Mononuclear cell (primary cell): Measurements from ENCODE around the gene HBP1. TPM values are rescaled to one million over a fixed set of nuclear protein-coding genes. Genes with fewer than 3 reads are reported as not detected.

Experiments used
- H3K27me3 ChIP-seq: 2 replicates; pipeline ENCODE4 v1.6.0; 2011; ENCODE audit warnings: low read length, control low read depth; ENCODE audit not compliant: insufficient read depth
- H3K4me1 ChIP-seq: 2 replicates; pipeline ENCODE4 v1.5.1; 2011; ENCODE audit warnings: mild to moderate bottlenecking, low read length, control low read depth; ENCODE audit not compliant: insufficient read depth
- H3K4me3 ChIP-seq: 2 replicates; pipeline ENCODE4 v1.5.1; 2011; ENCODE audit warnings: mild to moderate bottlenecking, low read length, moderate library complexity
- H3K9me3 ChIP-seq: 2 replicates; pipeline ENCODE4 v1.5.1; 2011; ENCODE audit warnings: low read depth, mild to moderate bottlenecking, control low read depth, low read length
- total RNA-seq: library from RNA; depleted of rRNA; stranded (reverse); fragments of >200 nt; gene quantifications from one replicate; pipeline ENCODE4 v1.2.3, GENCODE V29; 2012

The HBP1 gene
- total RNA-seq, 1 donor = 403 TPM

GRCh38 chr7:107186240-107186639 lies 17.4 kb downstream of the HBP1 start:
- Histone ChIP-seq H3K4me1 (no peaks in the 10 kb centered on the region), H3K27me3 (no peaks in the 10 kb centered on the region), H3K9me3 (no peaks in the 10 kb centered on the region), H3K4me3 (no peak overlapping the region)

- H3K4me3 ChIP-seq = no peak overlapping the region
- H3K4me1 ChIP-seq = no peaks in the 10 kb centered on the region
- H3K9me3 ChIP-seq = no peaks in the 10 kb centered on the region
- no peaks in the 10 kb centered on the region for H3K27me3 ChIP-seq
These were observed 19.0 kb downstream of the HBP1 start for GRCh38 chr7:107187774-107188173.

GRCh38 chr7:107190090-107190489 lies 21.3 kb downstream of the HBP1 start:
- no peaks in the 10 kb centered on the region for H3K9me3 ChIP-seq
- H3K27me3 ChIP-seq = no peaks in the 10 kb centered on the region
- no peaks in the 10 kb centered on the region for H3K4me1 ChIP-seq
- H3K4me3 ChIP-seq = no peak overlapping the region

GRCh38 chr7:107194052-107194451 lies 25.2 kb downstream of the HBP1 start:
- Histone ChIP-seq H3K9me3 (no peaks in the 10 kb centered on the region), H3K27me3 (no peaks in the 10 kb centered on the region), H3K4me3 (no peak overlapping the region), H3K4me1 (no peaks in the 10 kb centered on the region)

GRCh38 chr7:107196834-107197610 lies 28.2 kb downstream of the HBP1 start:
- Histone ChIP-seq H3K4me3 (no peak overlapping the region), H3K9me3 (no peaks in the 10 kb centered on the region), H3K27me3 (no peaks in the 10 kb centered on the region), H3K4me1 (no peaks in the 10 kb centered on the region)

GRCh38 chr7:107201795-107202450 lies 33.1 kb downstream of the HBP1 start:
- Histone ChIP-seq H3K27me3 (no peaks in the 10 kb centered on the region), H3K4me1 (no peaks in the 10 kb centered on the region), H3K9me3 (no peaks in the 10 kb centered on the region), H3K4me3 (no peak overlapping the region)

GRCh38 chr7:107203607-107204006 lies 34.8 kb downstream of the HBP1 start:
- no peak overlapping the region for H3K4me3 ChIP-seq
- H3K9me3 ChIP-seq = no peaks in the 10 kb centered on the region
- no peaks in the 10 kb centered on the region for H3K4me1 ChIP-seq

GRCh38 chr7:107206136-107206535 lies 37.3 kb downstream of the HBP1 start:
- H3K27me3 ChIP-seq = no peaks in the 10 kb centered on the region
- H3K4me1 ChIP-seq = no peaks in the 10 kb centered on the region
- no peak overlapping the region for H3K4me3 ChIP-seq

More at GRCh38 chr7:107203607-107204006, 34.8 kb downstream of the HBP1 start:
- H3K27me3 ChIP-seq = no peaks in the 10 kb centered on the region

GRCh38 chr7:107206706-107207105 lies 37.9 kb downstream of the HBP1 start:
- no peaks in the 10 kb centered on the region for H3K27me3 ChIP-seq
- no peaks in the 10 kb centered on the region for H3K9me3 ChIP-seq
- no peak overlapping the region for H3K4me3 ChIP-seq
- H3K4me1 ChIP-seq = no peaks in the 10 kb centered on the region

More at GRCh38 chr7:107206136-107206535, 37.3 kb downstream of the HBP1 start:
- H3K9me3 ChIP-seq = no peaks in the 10 kb centered on the region

GRCh38 chr7:107207459-107207858 lies 38.7 kb downstream of the HBP1 start:
- Histone ChIP-seq H3K9me3 (no peaks in the 10 kb centered on the region), H3K4me3 (no peak overlapping the region), H3K4me1 (no peaks in the 10 kb centered on the region)

GRCh38 chr7:107208024-107208521 lies 39.3 kb downstream of the HBP1 start:
- Histone ChIP-seq H3K4me1 (no peaks in the 10 kb centered on the region), H3K9me3 (no peaks in the 10 kb centered on the region), H3K27me3 (no peaks in the 10 kb centered on the region), H3K4me3 (no peak overlapping the region)

More at GRCh38 chr7:107207459-107207858, 38.7 kb downstream of the HBP1 start:
- H3K27me3 ChIP-seq = no peaks in the 10 kb centered on the region

GRCh38 chr7:107208563-107208962 lies 39.8 kb downstream of the HBP1 start:
- Histone ChIP-seq H3K9me3 (no peaks in the 10 kb centered on the region), H3K4me1 (no peaks in the 10 kb centered on the region), H3K27me3 (no peaks in the 10 kb centered on the region), H3K4me3 (no peak overlapping the region)

- Histone ChIP-seq H3K4me3 (no peak overlapping the region), H3K27me3 (no peaks in the 10 kb centered on the region), H3K9me3 (no peaks in the 10 kb centered on the region), H3K4me1 (no peaks in the 10 kb centered on the region)
These were observed 40.8 kb downstream of the HBP1 start for GRCh38 chr7:107209565-107209964.

- no peak overlapping the region for H3K4me3 ChIP-seq
- H3K27me3 ChIP-seq = no peaks in the 10 kb centered on the region
- no peaks in the 10 kb centered on the region for H3K4me1 ChIP-seq
- no peaks in the 10 kb centered on the region for H3K9me3 ChIP-seq
These were observed 41.6 kb downstream of the HBP1 start for GRCh38 chr7:107210400-107210799.

GRCh38 chr7:107212725-107213124 lies 43.9 kb downstream of the HBP1 start:
- H3K4me3 ChIP-seq = no peak overlapping the region
- no peaks in the 10 kb centered on the region for H3K9me3 ChIP-seq
- no peaks in the 10 kb centered on the region for H3K27me3 ChIP-seq
- no peaks in the 10 kb centered on the region for H3K4me1 ChIP-seq
